ENCODE measurements around the gene GRIK3. TPM values are rescaled to one million over a fixed set of nuclear protein-coding genes. Genes with fewer than 3 reads are reported as not detected.

GRIK3 gene
- polyA plus RNA-seq, 2 of the 4 experiments (the other 2 are of a cell fraction) = not detected

- Histone ChIP-seq H3K4me3 (no peak overlapping the region), H3K9me3 (no peaks in the 10 kb centered on the region), H3K27ac (no peak overlapping the region), H3K4me2 (no peak overlapping the region), H3K4me1 (no peaks in the 10 kb centered on the region)
- CTCF ChIA-PET = no interaction called here
- ATAC-seq = no peak
- FAIRE-seq = no peak
- no peak for DNase-seq (ENCODE audit: low read depth in 1 of 2, low spot score in 1 of 2)
- POLR2A ChIA-PET = no interaction called here
- WGBS (ENCODE audit: missing lambda C conversion rate) = 10% methylated on average over 7 of the region's 7 CpGs
- TF ChIP-seq PBX3 (IDR thresholded peaks at IDR 0.05) = no peak
- TF ChIP-seq CHD4 (IDR thresholded peaks at IDR 0.05; ENCODE audit: borderline replicate concordance) = no peak
- no peak for TF ChIP-seq CEBPB (IDR thresholded peaks at IDR 0.05)
- no peak for TF ChIP-seq BHLHE40 (IDR thresholded peaks at IDR 0.05; ENCODE audit: low read depth, low read length)
- TF ChIP-seq GATA3 (IDR thresholded peaks at IDR 0.05; ENCODE audit: borderline replicate concordance) = no peak
- TF ChIP-seq HDAC2 (IDR thresholded peaks at IDR 0.05) = no peak
- TF ChIP-seq CTCF (IDR thresholded peaks at IDR 0.05) = no peak
- no peak for TF ChIP-seq HES2 (IDR thresholded peaks at IDR 0.05)
- TF ChIP-seq FOSL2 (IDR thresholded peaks at IDR 0.05) = no peak
- TF ChIP-seq FOSL2 (CRISPR knock-in tag; IDR thresholded peaks at IDR 0.05) = no peak
- no peak for TF ChIP-seq HOXB5 (CRISPR knock-in tag; IDR thresholded peaks at IDR 0.05)
- no peak for TF ChIP-seq RAD21 (conservative IDR thresholded peaks at IDR 0.05 in 1 of 2, IDR thresholded peaks at IDR 0.05 in 1 of 2)
- no peak for TF ChIP-seq FOXS1 (CRISPR knock-in tag; IDR thresholded peaks at IDR 0.05)
- TF ChIP-seq RCOR1 (IDR thresholded peaks at IDR 0.05; ENCODE audit: low read depth, low read length) = no peak
- no peak for TF ChIP-seq EP300 (IDR thresholded peaks at IDR 0.05)
- TF ChIP-seq CBX2 (IDR thresholded peaks at IDR 0.05; ENCODE audit: borderline replicate concordance, low read depth) = no peak
Measured at GRCh38 chr1:37015713-37016112, 18.6 kb downstream of the GRIK3 start.

- no peaks in the 10 kb centered on the region for H3K9me3 ChIP-seq
- H3K4me1 ChIP-seq = no peaks in the 10 kb centered on the region
- TF ChIP-seq CTCF (IDR thresholded peaks at IDR 0.05) (no peak), BCL3 (IDR thresholded peaks at IDR 0.05) (no peak), REST (IDR thresholded peaks at IDR 0.05) (no peak), NPAS2 (CRISPR knock-in tag; IDR thresholded peaks at IDR 0.05; ENCODE audit: borderline replicate concordance) (no peak), TP53 (CRISPR knock-in tag; IDR thresholded peaks at IDR 0.05) (no peak), HOXB13 (CRISPR knock-in tag; IDR thresholded peaks at IDR 0.05; ENCODE audit: low read depth) (no peak), EHMT2 (IDR thresholded peaks at IDR 0.05; ENCODE audit: low read depth) (no peak), CBX2 (IDR thresholded peaks at IDR 0.05; ENCODE audit: borderline replicate concordance, low read depth) (no peak), ZFP36 (IDR thresholded peaks at IDR 0.05; ENCODE audit: borderline replicate concordance, partially characterized antibody) (no peak), E2F6 (IDR thresholded peaks at IDR 0.05; ENCODE audit: borderline replicate concordance, low read depth) (no peak), ESRRA (IDR thresholded peaks at IDR 0.05; ENCODE audit: borderline replicate concordance, low read length) (no peak), HES2 (IDR thresholded peaks at IDR 0.05) (no peak), KDM5A (IDR thresholded peaks at IDR 0.05) (no peak), RAD21 (conservative IDR thresholded peaks at IDR 0.05 in 1 of 2, IDR thresholded peaks at IDR 0.05 in 1 of 2) (no peak)
- ChIA-PET CTCF (interaction anchor here (0.7 kb wide), 1 partner anchor 248 kb away, joined by 3 read pairs; no protein-coding TSS in a partner anchor), POLR2A (no interaction called here)
- no peak overlapping the region for H3K4me3 ChIP-seq
- no peak overlapping the region for H3K4me2 ChIP-seq
- FAIRE-seq = no peak
- no peak overlapping the region for H3K27ac ChIP-seq
- no peak for DNase-seq (ENCODE audit: low read depth in 1 of 2, low spot score in 1 of 2)
- 30% methylated on average over 6 of the region's 6 CpGs for WGBS (ENCODE audit: missing lambda C conversion rate)
- ATAC-seq = no peak
Measured at GRCh38 chr1:37012226-37012625, 22.1 kb downstream of the GRIK3 start.
